HG03103 (cell line): ENCODE measurements around the gene FLAD1.

Source experiments
- ATAC-seq: cut with Tn5 transposase; IDR thresholded peaks from one replicate; pipeline ENCODE4 v1.9.1; 2021; ENCODE audit warnings: low read depth; ENCODE audit not compliant: unreplicated experiment

The FLAD1 gene

DNA sequence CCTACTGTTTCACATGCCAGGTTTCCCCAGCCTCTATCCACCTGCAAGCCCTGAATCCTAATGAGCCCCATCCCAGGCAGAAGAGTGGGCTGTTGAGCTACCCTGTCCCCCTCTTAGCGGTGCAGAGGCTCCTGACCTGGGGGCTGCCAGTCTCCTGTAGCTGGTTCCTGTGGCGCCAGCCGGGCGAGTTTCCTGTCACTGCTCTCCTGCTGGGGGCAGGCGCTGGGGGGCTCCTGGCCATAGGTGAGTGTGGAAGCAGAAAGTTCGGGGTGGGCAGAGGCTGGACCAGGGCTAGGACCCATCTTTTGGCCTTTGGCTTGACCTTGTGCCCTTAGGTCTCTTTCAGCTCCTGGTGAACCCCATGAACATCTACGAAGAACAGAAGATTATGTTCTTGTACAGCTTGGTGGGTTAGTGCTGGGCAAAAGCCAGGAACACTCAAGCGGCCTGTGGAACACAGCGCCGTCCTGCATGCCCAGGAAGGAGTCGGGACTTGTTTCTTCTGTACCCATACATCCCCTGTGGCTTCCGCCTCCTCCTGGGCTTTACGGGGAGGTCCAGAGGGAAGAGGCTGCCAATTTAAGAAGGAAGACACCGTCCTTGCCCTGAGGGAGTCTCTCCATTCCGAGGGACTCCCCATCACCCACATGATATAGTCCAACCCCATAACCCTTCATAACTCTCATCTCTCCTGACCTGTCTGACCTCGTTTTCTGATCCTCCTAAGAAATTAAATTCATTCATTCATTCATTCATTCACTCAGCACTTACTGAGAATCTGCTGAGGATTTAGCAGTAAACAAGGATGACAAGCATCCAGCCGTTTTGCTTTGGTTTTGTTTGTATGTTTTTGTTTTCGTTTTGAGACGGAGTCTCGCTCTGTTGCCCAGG is 51.4 kb downstream of the FLAD1 start:
- ATAC-seq, result no peak

DNA sequence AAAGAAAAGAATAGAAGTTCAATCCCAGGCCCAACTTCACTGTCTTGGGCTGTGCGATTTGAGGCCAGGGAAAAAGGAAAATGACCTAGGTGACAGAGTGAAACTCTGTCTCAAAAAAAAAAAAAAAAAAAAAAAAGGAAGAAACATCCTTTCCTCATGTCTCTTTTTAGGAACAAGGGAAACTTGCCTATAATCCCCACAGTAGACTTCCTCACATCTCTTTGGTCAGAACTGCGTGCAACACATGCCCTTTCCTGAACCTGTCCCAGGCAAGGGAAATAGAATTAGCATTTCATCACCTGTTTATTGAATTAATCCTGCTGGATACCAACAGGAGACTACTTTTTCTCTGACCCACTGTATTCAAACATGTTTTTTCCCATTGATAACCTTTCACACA is 52.8 kb downstream of the FLAD1 start:
- no peak for ATAC-seq

GRCh38 chr1:155037043-155037442 is 53.9 kb downstream of the FLAD1 start:
- no peak for ATAC-seq

GRCh38 chr1:155037851-155038441 is 54.8 kb downstream of the FLAD1 start:
- ATAC-seq, result no peak

DNA sequence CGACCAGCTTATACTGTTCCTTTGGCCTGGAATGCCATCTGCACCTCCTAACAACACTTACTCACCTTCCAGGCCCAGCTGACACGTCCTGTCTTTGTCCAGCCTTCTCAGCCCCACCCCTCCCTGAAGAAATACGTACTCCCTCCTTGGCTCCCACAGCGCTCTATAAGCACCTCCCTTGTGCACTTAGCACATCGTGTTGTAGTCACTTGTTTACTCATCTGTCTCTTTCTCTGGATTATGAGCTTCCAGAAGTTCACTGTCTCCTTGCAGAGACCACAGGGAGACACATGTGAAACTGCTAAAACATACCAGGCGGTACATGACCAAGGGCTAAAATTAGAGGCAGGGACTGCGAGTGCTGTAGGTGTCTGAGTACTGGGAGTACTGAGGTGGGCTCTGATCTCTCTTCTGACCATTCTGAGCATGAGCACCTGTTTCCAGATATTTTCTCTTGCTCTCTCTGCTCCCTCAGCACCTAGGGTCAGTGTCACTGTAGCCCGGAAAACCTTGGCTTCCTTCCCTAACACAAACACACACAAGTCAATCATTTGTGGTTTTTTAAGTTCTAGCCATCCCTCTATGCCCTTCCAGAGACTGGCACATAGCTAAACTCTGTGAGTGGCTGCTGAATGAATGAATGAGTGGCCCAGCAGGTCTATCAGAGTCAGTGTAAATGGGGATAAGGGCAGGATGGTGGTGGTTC is 55.6 kb downstream of the FLAD1 start:
- ATAC-seq, result no peak

DNA sequence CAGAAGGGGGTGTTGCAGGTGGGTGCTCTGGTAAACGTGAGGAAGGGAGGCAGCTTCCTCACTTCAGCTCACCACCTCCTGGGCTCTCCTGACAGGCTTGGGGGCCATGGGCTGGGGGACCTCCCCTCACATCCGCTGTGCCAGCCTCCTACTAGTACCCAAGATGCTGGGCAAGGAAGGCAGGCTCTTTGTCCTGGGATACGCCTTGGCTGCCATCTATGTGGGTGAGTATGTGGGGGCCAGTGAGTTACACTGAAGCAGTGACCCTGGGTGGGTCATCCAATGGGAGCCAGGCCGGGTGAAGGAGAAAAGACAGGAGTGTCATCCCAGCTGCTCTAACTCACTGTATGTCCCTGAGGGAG is 56.1 kb downstream of the FLAD1 start:
- ATAC-seq, result no peak

- ATAC-seq, result no peak
These were observed 57.4 kb downstream of the FLAD1 start for GRCh38 chr1:155040358-155041093.
